ENCODE measurements around the gene ACVR1.

Gene ACVR1

DNA sequence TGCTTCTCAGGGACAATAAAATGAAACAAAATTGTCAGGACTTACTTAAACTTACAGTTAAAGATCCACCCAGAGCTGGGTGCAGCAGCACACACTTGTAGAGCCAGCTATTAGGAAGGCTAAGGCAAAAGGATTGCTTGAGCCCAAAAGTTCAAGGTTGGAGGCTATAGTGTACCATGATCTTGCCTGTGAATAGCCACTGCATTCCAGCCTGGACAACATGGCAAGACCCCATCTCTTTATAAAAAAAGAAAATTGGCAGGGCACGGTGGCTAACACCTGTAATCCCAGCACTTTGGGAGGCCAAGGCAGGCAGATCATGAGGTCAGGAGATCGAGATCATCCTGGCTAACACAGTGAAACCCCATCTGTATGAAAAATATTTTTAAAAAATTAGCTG, 34.6 kb downstream of the ACVR1 start:
- DNase-seq (ENCODE audit: low read depth in 2 of 2) = no peak
- TF ChIP-seq, protein P1, sequence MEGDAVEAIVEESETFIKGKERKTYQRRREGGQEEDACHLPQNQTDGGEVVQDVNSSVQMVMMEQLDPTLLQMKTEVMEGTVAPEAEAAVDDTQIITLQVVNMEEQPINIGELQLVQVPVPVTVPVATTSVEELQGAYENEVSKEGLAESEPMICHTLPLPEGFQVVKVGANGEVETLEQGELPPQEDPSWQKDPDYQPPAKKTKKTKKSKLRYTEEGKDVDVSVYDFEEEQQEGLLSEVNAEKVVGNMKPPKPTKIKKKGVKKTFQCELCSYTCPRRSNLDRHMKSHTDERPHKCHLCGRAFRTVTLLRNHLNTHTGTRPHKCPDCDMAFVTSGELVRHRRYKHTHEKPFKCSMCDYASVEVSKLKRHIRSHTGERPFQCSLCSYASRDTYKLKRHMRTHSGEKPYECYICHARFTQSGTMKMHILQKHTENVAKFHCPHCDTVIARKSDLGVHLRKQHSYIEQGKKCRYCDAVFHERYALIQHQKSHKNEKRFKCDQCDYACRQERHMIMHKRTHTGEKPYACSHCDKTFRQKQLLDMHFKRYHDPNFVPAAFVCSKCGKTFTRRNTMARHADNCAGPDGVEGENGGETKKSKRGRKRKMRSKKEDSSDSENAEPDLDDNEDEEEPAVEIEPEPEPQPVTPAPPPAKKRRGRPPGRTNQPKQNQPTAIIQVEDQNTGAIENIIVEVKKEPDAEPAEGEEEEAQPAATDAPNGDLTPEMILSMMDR (IDR thresholded peaks at IDR 0.05; ENCODE audit: low read depth, low read length) = no peak
- H3K4me3 ChIP-seq (replicated peaks in 1 of 2; ENCODE audit: low read depth in 2 of 2, low read length in 2 of 2) = no peak overlapping the region

DNA sequence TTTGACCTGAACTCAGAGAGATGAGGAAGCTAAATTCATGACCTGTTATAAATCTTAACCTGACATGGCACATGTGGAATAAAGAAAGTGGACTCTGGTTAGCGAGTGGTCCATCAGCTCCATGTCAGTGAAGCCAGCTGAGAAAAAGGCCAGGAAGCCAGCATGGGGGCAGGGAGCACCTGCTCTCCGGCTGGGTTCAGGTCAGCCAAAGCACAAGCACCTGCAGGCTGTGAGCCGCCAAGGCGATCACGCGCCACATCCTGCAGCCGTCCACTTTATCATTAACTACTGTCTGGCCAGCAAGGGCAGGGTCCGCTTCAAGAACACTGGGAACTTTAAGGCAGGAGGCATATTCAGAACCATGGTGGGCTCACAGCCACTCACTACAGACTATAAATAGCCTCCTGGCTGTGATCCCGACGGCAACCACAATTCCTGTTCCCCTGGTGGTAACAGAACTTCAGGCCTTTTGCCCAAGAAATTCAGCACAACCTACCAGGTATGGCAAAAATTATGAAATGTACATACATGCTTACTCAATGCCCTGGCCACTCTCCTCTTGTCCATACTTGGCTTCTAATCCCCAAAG, 35.5 kb downstream of the ACVR1 start:
- H3K4me3 ChIP-seq (replicated peaks in 1 of 2; ENCODE audit: low read depth in 2 of 2, low read length in 2 of 2) = no peak overlapping the region
- peak; percentile 22 to 57 for DNase-seq (ENCODE audit: low read depth in 2 of 2)
- TF ChIP-seq, protein P1 (IDR thresholded peaks at IDR 0.05; ENCODE audit: low read depth, low read length) = no peak

- no peak overlapping the region for H3K4me3 ChIP-seq (replicated peaks in 1 of 2; ENCODE audit: low read depth in 2 of 2, low read length in 2 of 2)
- no peak for DNase-seq (ENCODE audit: low read depth in 2 of 2)
- TF ChIP-seq, protein P1 (IDR thresholded peaks at IDR 0.05; ENCODE audit: low read depth, low read length) = no peak
Measured at GRCh38 chr2:157839822-157840221, 36.3 kb downstream of the ACVR1 start.

GRCh38 chr2:157839162-157839801, 36.8 kb downstream of the ACVR1 start:
- peak; percentile 52 to 62 for DNase-seq (ENCODE audit: low read depth in 2 of 2)
- TF ChIP-seq, protein P1 (IDR thresholded peaks at IDR 0.05; ENCODE audit: low read depth, low read length) = no peak
- no peak overlapping the region for H3K4me3 ChIP-seq (replicated peaks in 1 of 2; ENCODE audit: low read depth in 2 of 2, low read length in 2 of 2)

GRCh38 chr2:157838442-157839161, 37.5 kb downstream of the ACVR1 start:
- TF ChIP-seq, protein P1 (IDR thresholded peaks at IDR 0.05; ENCODE audit: low read depth, low read length) = no peak
- peak; percentile 68 to 78 for DNase-seq (ENCODE audit: low read depth in 2 of 2)
- peak overlapping the region; percentile 22 to 40 for H3K4me3 ChIP-seq (replicated peaks in 1 of 2; ENCODE audit: low read depth in 2 of 2, low read length in 2 of 2)

DNA sequence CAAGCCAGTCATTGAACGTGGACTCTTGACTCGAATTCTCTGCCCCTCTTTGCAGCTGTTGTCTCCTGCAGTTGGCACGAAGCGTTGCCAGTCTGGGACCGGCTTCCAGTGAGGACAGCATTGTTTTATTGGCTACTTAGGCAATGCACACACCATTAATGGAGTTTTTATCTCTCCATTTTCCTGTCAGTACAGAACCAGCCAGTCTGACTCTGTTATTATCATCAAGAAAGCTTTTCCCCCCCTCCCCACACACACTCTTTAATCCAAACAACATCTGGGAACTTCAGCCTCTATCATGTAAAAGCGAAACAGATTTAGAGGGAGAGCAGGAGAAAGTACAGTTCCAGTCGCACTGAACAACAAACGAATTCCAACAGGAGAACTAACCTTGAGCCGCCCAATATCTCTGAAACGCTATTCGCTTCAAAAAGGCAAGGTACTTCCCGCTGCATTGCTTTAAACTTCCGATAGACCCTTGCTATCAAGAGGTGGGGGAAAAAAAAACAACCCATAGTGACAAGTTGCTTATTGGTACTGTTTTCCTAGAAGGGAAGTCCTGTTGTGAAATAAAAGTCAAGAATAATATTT, 38.2 kb downstream of the ACVR1 start:
- peak overlapping the region; percentile 22 to 40 for H3K4me3 ChIP-seq (replicated peaks in 1 of 2; ENCODE audit: low read depth in 2 of 2, low read length in 2 of 2)
- TF ChIP-seq, protein P1 (IDR thresholded peaks at IDR 0.05; ENCODE audit: low read depth, low read length) = no peak
- peak; percentile 33 to 49 for DNase-seq (ENCODE audit: low read depth in 2 of 2)
